Measurements from ENCODE around the gene CACNG5.
"Not testable (repeated sequence)": the region's sequence is repeated elsewhere in the genome, so short reads cannot be mapped to it uniquely, and the experiment has no call there.

CACNG5 gene

GRCh38 chr17:66850692-66851091, 15.8 kb downstream of the CACNG5 start:
- no peak for DNase-seq

DNA sequence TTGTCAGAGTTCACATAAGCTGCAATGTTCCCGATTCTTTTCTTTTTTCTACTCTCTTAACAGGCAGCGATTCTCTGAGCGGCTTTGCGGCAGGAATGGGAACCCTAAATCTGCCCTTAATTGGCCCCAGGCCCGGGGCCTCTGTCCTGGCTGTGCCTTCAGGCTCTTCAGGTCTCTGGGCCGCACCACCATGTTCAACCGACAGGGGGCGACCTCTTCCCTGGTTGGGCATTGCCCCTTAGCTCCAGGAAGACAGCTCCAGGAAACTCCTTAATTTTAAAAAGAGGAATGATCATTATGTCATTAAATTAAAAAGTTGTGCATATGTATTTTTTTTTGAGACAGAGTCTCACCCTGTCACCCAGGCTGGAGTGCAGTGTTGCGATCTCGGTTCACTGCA, 20.3 kb downstream of the CACNG5 start:
- DNase-seq = no peak

GRCh38 chr17:66858226-66859083, 23.5 kb downstream of the CACNG5 start:
- no peak for DNase-seq

GRCh38 chr17:66859353-66859752, 24.4 kb downstream of the CACNG5 start:
- DNase-seq = no peak

- DNase-seq = no peak
These were observed 25.3 kb downstream of the CACNG5 start for GRCh38 chr17:66860204-66860603.

GRCh38 chr17:66863820-66864219, 28.9 kb downstream of the CACNG5 start:
- DNase-seq = no peak

- no peak for DNase-seq
These were observed 30.2 kb downstream of the CACNG5 start for GRCh38 chr17:66865151-66865550.

DNA sequence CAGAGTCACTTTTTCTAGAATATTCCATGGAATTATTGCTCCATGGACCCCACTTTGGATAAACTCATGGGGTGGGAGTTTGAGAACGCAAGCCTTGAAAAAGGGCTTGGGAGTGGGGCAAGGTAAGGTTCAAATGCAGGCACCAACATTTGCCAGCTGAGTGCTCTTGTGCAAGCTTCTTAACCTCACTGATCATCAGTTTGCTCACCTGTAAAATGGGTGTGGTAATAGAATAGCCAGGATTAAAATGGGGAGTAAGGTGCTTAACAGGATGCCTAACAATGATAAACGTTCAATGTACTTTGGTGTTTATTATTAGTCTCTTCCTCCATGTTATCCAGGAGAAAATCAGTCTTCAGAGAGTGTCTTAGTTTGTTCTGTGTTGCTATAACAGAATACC, 39.0 kb downstream of the CACNG5 start:
- no peak for DNase-seq

GRCh38 chr17:66884931-66885330, 50.0 kb downstream of the CACNG5 start:
- DNase-seq = no peak

- DNase-seq = no peak
These were observed 50.5 kb downstream of the CACNG5 start for GRCh38 chr17:66885417-66885816.

GRCh38 chr17:66889480-66890230, 54.7 kb downstream of the CACNG5 start:
- peak; percentile 10 for DNase-seq

- DNase-seq = no peak
These were observed 57.3 kb downstream of the CACNG5 start for GRCh38 chr17:66892246-66892645.

- DNase-seq = no peak
These were observed 58.5 kb downstream of the CACNG5 start for GRCh38 chr17:66893382-66893781.

- DNase-seq = no peak
These were observed 58.9 kb downstream of the CACNG5 start for GRCh38 chr17:66893863-66894262.

GRCh38 chr17:66897141-66897540, 62.2 kb downstream of the CACNG5 start:
- no peak for DNase-seq

- no peak for DNase-seq
These were observed 63.6 kb downstream of the CACNG5 start for GRCh38 chr17:66898536-66898935.

GRCh38 chr17:66900126-66901010, 65.5 kb downstream of the CACNG5 start:
- no peak for DNase-seq

GRCh38 chr17:66903296-66903695, 68.4 kb downstream of the CACNG5 start:
- DNase-seq = not testable (repeated sequence)

- no peak for DNase-seq
These were observed 68.9 kb downstream of the CACNG5 start for GRCh38 chr17:66903781-66904180.

DNA sequence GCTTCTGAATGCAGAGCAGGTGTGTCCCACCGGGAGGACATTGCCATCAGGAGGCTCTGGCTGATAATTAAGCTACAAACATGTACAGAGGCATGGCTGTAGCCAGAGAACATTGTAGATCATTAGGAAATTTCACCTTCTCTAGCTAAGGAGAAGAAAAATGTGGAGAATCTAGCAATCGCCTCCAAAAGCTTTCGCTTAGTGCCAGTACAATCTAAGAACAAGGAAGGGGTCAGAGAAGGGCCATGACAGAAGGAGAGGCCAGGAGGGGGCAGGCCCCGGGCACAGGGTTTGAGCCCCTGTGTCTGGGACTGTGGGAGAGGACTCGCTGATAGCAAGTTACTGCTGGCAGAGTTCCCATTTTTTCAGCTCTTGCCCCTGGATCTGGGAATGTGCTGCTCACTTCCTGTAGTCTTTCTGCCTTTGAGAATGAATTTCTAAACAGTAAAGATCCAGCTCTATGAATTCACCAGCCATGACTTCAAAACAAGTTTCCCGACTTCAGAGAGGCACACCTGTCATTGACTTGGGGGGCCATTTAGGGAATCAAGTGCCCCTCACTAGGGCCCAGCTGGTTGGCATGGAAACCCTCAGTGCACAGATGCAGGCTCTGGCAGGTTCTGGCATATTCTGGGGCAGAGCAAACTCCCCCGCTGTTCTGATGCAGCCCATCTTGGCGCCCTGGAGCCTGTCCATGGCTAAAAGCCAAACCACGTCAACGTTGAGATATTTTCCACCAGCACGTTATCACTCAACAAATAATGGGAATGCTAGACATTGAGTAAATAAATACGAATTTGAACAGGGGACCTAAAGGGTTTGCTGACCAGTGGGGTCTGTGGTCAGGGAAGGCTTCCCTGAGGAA, 70.1 kb downstream of the CACNG5 start:
- peak; percentile 42 for DNase-seq

DNA sequence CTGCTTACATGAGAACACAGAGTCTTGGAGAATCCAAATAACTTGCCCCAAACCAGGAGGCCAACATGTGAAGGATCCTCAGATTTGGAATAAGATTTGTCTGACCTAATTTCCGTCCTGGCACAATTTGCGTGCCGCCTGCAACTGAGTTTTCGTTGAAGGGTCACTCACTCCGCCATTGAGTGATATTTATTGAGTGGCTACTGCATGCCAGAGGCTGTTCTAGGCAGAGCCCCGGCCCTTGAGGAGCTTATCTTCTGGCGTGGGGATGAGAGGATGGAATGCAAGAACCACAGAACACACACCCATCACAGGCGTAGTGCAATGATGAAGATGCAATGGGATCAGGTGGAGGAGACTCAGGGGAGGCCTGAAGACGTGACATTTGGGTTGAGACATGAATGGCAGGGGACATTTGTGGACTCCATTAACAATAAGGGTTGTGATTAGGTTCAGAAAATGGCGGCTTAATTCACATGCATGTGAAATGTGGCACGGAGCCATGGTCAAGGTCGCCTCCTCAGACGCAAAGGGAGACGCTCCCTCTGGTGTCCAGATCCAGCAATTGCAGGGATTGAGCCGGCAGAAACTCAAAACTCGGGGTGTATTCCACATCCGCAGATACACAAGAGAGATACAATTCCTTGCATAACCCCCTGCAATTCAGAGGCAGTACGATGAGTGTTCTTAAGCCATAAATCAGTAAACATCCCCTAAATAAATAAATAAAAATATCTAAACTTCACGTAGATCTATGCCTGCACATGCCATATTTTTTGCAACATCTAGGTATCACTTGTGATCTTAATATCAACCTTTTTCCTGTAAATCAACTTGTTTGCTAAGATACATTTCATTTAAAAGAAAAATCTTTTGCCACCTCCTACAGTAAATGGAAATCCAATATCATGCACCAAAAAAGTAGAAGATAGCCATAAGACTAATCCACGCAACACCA, 71.7 kb downstream of the CACNG5 start:
- DNase-seq = peak; percentile 67
